ENCODE data around the gene RAD51B.

The RAD51B gene

DNA sequence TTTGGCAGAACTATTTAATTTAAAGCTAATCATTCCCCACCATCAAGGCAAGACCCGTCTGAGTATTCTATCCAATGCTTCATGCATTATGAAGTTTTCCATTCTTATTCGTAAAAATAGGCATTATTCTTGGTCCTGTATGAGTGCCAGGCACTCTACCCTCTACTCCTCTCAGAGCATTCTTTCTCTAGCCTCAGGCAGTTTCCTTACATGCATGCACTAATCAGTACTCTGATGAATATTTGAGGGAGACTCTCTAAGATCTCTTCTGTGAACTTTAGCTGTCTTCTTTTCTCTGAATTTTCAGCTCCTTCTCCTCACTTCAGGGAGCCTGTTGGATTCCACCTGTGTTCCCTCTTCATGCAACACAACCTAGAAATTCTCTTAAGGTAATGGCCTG is 334.7 kb downstream of the RAD51B start:
- DNase-seq, result no peak

DNA sequence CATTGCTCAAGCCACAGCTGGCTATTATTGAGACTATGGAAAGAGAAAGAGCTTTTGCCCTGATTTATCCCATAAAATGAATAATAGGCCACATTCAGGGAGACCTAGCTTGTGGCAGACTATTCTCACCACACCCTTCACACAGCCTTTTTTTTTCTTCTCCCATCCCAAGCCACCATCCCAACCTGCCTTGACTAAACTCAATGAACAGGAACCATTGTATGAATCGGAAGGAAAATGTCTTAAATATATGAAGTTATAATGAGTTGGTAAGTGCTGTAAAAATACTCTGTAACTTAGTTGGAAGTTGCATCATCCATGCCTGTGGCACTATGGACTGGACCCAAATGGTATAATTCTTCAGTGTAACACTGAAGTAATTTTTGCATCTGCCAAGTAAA is 338.4 kb downstream of the RAD51B start:
- DNase-seq, result no peak

DNA sequence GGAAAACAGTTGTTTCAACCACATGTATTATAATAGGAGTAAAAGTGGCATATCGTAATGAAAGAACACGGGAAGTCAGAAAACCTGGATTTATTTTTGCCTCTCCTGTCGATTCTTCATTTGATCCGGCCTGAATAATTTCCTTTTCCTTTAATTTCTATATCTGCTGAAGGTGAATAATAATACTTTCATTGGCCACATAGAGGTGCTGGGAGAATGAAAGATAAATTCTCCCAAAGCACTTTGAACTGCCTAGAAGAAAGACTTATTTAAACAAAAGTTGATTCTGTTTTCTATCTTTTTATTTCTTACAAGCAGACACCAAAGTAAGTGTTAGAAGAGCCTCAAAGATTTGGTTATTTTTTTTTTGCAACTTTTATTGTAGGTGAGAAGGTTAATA is 339.1 kb downstream of the RAD51B start:
- DNase-seq, result no peak

DNA sequence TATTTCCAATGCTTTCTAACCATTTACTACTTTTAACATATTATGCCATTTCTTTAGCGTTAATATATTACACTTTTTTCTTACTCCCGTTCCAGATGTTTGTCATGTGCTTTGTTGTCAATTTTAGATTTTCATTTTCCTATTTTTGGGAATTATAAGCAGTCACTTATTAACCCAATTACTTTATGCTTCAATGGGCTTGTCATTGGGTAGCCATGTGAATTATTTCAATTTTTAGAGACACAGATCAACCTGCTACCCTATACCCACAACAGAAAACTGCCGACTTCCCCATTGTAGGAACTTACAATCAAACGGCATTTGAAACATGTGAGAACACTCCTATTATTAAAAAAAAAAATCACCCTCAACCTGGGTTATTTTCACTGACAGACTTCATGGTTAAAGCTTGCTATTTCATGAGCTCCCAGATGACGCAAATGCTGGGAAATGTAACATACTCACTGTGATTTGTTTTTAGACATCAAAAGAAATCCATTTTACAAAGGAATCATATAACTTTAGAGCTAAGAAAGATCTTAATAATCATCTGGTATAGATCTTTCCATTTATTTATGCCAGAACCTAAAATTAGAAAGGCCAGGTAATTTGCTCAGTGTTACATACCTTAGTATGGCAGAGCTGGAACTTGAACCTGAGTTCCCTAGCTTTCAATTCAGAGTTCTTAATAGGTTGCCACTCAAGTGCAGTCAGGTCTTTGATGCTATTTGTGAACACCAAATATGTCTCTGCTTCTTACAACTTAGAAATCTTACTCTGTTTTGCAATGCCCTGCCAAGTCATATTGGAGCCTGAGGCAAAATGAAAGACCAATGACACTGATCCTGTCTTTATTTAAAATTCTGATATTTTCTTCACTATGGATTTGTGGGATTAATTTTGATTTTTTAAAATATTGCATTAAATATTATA is 340.4 kb downstream of the RAD51B start:
- DNase-seq, result no peak

DNA sequence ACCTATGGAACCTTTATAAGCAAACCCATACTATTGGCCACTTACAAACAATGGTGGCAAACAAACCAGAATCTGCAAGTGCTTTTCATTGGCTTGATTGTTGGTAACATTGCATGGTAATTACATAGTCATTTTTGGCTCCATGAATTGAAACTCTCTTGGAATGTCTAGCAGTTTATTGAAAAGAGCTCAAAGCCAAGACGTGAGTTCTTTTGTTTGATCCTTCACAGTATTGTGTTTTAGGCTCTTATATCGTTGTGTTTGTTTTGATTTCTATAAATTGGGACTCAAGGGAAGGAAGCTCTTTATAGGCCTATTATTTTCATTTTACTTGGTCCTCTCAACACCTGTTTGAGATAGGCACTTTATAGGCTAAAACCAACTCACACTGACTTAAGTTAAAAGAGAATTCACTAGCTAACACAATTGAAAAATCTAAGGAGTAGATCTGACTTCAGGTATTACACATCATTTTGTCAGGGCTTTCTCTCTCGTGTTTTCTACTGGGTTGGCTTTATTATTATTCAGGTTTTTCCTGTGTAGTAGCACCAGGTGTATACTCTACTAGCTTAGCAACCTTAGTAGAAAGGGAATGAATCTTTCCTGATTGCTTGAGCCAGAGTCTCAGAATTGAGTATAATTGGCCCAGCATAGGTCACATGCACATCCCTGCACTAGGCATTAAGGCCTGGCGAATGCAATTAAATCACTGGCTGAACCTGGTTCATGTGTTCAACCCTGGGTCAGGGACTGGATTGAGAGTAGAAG is 341.4 kb downstream of the RAD51B start:
- no peak for DNase-seq

DNA sequence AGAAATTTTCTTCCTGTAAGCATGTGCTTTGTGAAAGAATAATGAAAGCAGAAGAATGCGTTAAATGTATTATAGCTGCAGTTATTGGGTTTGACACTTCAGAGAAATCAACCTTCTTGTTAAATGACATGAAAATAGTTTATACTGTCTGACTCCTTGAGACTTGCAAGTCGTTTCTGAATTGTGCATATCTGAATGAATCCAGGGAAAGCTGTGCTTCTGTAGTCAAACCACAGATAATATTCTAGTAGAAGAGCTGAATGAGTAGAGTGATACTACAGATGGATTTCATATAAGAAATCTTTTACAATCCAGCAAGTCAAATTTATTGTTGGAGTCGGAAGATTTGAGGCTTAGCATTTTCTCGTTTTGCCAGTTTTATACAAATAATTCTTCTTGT is 343.3 kb downstream of the RAD51B start:
- DNase-seq, result no peak

DNA sequence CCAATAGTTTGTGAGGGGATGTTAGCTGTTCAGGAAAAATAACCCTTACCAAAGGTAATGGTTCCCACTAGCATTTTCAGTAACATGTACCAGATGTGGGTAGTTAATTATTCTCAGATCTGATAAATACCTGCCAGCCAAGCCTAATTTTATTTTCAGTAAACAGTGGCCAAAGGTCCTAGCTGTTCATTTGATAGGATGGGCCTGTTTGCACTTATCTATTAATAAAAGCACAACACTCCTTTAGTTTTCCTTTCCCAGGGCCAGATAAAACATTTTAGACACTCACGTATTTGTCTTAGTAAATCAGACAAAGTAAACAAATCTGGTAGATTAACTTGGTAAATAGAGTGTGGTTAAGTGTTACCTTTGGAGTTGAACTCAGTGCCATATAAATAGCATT is 345.1 kb downstream of the RAD51B start:
- no peak for DNase-seq

DNA sequence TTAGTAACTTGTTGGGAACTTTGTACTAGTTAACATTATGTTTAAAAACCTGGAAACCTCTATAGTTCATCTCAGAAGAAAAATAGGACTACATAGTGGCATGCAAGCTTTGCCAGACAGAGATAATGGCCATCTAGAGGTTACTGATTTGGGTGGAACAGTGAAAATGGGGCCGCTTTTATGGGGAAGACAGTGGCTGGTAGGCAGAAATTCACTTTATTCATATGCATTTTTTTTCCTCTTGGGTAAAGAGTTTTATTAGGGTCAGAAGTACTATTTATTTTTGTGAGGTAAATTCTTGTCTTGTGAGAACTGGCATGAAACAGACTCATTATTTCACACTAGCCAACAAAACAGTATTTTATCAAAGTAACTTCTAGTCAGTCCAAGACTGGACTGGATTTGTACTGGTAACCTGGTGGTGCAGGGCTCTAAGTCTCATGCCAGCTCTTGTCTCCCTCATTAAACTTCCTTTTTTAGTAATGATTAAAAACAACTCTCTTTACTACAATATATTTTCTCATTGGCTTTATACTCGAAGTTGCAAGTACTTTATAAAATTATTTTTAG is 345.8 kb downstream of the RAD51B start:
- no peak for DNase-seq

DNA sequence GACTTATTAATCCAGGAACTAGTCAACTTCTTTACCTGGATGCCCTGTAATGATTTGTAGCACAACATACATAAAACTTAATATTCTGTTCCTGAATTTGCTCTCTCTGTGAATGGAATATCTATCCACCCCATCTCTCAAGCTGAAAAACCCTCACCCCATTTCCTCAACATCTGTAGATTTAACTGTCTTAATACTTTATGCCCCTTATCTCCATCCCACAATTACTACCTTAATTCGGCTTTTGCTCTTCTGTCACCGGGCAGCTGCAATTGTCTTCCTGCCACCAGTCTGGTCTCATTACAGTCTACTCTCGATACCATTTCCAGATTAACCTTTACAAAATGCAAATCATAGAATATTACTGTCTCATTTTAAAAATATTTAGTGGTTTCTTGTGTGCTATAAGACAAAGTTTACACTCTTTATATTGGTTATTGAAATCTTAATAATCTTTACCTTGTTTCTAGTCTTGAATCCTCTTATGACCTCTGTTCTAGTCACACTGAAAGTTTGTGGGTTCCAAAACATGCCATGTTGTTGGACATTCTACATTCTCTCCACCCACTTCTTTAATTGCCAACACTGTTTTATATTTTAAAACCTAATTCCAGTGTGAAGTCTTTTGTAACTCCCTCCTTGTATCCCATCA is 347.3 kb downstream of the RAD51B start:
- DNase-seq, result no peak

DNA sequence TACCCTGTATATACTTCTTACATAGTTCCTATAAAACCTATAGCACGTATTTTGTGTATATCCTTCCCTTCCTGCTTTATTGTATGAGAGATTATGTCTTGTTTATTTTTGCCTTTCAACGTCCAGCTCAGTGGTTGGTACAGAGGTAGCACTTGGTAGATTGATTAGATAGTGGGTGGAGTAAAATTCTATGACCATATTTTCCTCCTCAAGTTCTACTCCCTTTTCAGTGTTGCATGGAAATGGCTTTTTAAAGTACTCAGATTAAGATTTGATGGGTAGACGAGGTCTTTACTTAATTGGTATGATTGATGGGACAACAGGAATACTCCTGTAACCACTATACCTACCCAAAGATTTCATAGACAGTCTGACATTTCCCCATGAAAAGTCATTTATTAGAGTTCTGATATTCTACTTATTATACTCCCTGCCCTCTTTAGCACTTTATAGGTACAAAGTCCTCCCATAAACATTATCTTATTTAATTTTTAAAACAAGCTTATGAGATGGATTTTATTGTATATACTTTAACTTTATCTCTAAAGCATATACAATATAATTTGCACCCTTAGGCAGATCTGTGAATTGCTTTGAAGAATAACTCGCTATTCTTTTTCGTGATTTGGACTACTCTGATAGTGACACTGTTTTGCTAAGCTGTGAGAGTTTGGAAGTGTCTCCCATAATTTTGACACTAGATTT is 348.0 kb downstream of the RAD51B start:
- no peak for DNase-seq

DNA sequence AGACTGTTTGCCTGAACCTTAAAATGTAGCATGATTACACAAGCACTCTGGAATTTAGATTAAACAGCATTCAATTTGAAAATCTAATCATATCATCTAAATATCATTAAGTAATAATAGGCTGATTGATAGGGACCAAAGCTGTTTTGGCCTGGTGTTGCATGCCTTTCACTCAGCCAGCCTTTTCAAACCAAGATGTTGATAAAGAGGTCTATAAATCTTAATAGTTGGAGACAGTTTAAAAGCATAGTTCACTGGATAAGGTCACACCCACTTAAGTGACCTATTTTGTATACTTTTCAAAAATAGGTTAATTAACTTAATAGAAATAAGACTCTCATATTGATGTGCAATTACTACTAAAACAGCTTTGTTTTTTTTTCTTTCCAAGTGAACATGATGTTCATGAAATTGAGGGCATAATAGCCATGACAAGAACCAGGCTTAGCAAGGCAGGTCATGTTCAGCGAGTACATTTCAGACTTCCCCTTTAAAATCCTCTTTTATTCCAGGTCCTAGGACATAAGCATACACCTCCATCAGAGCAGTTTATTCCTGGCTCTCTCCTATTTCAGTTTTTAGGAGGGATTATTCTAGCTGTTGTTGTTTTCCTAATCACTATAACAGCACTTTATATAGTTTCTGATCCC is 349.0 kb downstream of the RAD51B start:
- DNase-seq, result no peak

DNA sequence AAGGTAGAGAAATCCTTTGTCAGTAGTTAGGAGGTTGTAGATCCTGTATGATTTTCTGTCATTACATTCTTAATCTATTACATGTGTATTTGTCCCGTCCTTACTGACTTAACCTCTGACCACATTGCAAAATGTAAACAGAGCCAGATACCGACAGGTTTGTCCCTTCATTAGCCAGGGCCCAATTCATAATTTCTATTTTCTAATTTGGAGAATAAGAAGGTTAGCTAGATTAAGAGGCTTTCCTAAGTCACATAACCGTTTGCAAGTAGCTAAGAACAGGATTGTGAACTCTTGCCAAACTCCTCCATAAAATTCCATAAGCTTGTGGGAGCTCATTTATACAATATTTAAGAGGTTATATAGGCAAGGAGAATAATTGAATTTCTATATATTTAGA is 352.6 kb downstream of the RAD51B start:
- no peak for DNase-seq

DNA sequence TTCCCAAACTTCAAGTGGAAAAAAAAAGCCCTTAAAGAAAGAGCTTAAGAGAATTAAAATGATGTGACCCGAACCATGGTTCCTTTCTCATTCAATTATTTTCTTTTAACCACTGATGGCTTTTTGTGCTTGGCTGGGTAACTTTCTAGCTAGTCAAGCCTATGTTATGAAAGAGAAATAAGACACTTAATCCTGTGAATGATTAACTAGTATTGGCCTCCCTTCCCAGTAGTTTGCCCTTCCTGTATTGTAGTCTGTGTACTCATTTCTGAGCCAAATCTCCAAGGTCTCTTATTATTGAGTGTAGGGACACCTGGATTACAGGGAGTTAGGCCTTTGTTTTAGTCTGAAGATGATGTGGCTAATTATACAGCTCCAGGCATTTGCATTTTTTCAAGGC is 353.0 kb downstream of the RAD51B start:
- DNase-seq, result no peak

DNA sequence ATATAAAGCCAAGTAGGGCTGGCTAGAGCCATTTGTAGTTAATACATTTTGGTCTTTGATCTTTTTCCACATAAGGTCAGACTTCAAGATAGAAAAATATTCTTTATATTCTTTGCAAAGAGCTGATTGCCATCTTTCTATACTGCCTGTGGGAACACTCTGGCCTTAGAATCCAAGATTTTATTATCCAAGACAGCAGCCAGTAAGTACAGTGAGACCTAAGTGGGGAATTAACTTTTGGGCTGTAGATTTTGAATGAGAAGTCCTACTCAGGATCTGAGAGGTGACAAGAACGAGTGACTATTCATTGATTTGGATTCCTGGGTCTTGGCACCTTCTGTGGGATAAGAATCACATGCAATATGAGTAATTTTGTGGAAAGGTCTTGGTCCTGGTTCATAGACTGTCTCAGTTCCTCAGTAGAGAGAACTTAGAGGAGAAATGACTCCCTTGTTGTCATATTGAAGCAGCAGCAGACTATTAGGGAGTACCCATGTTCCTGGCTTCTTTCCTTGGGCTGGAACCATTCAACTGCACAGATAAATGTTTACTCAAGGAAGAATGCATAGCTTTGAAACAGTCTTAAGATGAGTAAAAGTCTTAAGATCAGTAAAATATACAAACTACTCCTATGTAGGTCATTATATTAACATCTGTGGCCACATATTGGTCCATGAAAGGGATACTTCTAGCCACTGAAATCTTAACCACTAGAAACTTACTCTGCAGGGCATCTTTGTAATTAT is 353.8 kb downstream of the RAD51B start:
- no peak for DNase-seq

DNA sequence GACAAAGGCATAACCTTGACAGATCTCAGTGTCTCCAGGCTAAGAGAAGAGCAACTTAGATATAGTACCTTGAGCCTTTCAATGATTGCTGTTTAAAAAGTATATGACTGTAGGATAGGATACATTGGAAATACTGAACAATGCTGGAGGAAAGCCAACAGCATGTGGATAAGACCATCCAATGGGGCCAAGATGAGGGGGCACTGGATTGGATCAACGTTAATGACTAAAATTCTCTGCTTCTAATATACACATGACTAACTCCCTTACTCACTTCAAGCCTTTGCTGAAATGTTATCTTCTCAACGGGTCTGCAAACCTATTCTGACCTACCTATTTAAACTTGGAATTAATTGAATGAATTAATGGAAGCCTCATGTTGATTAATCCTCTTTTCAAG is 354.9 kb downstream of the RAD51B start:
- no peak for DNase-seq

DNA sequence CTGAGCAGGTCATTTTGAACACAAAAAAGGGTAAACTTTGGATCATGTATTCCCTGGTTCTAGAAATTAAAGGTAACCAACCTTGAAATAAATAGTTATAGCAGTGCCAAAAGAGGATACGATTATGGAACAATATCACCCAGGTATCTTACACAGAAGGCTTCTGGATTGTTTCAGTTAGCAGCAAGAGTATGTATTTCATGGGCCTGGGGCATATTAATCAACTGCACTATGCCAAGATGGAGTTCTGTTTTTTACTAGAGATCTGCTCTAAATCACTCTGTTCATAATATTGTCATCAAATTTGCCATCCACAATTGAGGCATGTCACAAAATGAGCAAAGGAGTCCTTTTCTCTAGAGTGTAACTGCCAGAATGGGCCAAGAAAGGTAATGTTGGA is 357.1 kb downstream of the RAD51B start:
- no peak for DNase-seq

DNA sequence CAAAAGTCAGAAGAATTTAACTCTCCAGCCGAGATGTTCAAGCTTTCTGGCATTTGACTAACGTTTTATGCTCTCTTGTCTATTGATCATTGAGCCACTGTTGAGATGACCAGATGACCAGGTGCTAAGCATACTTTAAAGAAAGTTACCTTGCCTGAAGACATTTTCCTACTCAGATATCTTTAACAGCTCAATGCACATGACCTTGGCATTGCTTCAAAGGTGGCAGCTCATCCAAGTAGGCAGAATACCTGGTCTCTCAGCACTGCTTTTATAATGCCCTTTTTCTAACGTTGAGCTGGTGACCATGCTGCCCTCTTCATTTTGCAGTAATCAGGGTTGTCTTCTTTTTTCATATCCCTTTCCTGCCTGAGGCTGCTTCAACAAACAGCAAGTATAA is 358.1 kb downstream of the RAD51B start:
- no peak for DNase-seq

DNA sequence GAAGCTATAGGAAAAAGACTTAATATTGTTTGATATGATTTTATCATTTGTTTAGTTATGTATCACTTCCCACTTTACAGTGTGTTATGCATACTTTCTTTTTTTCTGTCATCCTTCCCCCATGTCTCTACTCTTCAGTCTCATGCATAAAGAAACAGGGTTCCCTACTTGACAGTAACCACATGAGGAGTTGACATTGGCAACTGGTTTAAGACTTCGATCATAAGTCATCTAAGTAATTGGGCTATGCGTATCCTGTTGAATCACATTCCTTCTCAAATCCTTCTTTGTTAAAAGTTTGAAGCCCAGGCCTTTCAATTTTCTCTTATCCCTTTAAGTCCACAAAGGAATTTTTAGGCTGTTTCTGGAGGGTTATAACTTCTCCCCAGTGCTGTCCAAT is 358.7 kb downstream of the RAD51B start:
- no peak for DNase-seq

DNA sequence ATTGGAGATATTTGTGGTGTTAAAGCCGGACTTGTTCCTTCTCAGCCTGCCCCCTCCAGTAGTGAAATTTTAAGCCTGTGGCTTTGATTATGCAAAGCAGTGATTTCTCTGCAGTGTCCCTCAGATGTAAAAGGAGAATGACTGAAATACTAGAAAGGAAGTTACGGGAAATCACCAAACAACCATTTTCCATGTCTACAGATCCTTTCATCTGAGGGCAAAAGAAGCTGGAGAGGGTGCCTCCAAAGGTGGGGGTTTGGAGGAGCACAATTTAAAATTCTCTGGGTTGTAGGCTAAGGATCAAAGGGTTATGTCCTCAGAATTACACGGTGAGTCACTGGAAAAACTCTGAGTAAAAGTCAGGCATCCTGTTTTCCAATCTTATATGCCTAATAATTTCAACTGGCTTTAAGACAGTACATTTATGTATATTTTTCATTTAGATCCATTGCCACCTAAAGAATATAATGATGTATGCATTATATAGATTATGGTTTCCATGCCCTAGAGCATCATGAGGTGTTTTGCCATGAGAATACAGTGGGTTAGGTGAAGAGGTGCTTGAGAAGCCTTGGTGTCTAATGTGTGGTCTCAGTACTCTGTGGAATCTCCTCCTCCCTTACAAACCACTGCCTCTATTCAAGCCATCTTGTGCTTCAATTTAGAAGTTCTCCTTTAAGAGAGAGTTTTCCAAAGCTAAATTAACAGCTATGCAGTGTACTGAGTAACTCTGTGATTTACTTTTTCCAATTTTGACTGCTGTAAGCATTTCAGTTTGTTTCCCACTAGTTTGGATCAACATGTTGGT is 362.1 kb downstream of the RAD51B start:
- DNase-seq, result no peak

DNA sequence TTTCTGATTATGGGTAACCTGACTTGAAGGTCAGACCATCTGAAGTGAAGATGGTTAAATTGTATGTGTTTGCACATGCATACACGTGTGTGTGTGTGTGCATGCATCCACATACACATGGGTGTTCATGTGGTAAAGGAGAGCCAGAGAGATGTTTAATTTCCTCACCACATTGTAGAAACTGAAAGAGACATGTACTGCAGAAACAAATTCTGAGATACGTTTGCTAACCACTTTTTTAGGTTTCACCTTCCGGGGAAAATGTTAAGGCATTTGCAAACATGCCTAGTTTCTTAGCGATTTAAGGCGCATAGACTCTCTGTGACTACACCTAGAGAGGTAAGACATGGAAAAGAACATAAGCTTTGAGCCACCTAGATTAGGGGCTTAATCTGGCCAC is 362.9 kb downstream of the RAD51B start:
- DNase-seq, result no peak
